K562 (cell line): ENCODE results near the gene MYMK. TPM values are rescaled to one million over a fixed set of nuclear protein-coding genes. Genes with fewer than 3 reads are reported as not detected.

ENCODE experiments used
- ATAC-seq: fragments of 200-7000 bp; cut with Tn5 transposase; 3 replicates; pipeline ENCODE4 v1.9.1; 2020; ENCODE audit warnings: moderate library complexity
- BruUV-seq: library from RNA; stranded (reverse); fragments of 400-500 nt; replicated peaks from 2 replicates; lab custom pipeline; 2021; lab: Mats Ljungman, UMichigan
- CTCF ChIA-PET: fragments of 300-600 bp; formaldehyde crosslinking; extraction: SDS; loops from one replicate; lab custom pipeline; 2021; ENCODE audit warnings: low intra/inter-chr PET ratio; lab: Yijun Ruan, JAX
- POLR2A ChIA-PET: fragments of 300-600, 350-650 bp; sonication (Branson Sonifier 250); formaldehyde crosslinking; extraction: SDS; loops from one replicate; lab custom pipeline; 2021; ENCODE audit warnings: antibody characterized with exemption, inconsistent platforms; lab: Yijun Ruan, JAX
- DNase-seq, 4 experiments: peaks; one replicate each; pipeline versions ENCODE4 v3.0.0 to v3.0.0-alpha.2; 2011 to 2018; ENCODE audit warnings: low spot score in 3 of 4, mixed read lengths in 3 of 4; ENCODE audit errors: extremely low read depth in 1 of 4
- FAIRE-seq: peaks from 2 replicates; lab custom pipeline; 2011; peaks lifted over from hg19 to GRCh38; lab: Jason Lieb, UNC
- H2AFZ ChIP-seq: 2 replicates; pipeline ENCODE4 v1.6.0; 2011; ENCODE audit warnings: low read depth, low read length, control low read depth, inconsistent platforms
- H3K27ac ChIP-seq: fragments of 200-600 bp; 3 replicates; pipeline ENCODE4 v1.8.0; 2011; ENCODE audit warnings: low read depth, mild to moderate bottlenecking, control low read depth, inconsistent platforms, low read length, moderate library complexity, mixed read lengths; ENCODE audit errors: extremely low read depth
- H3K27me3 ChIP-seq, 2 experiments: fragments of 300-600 bp in 1 of 2; 2 replicates in 1 of 2; 3 replicates in 1 of 2; pipeline versions ENCODE4 v1.6.0 to v1.8.0; 2011; ENCODE audit warnings: inconsistent platforms in 2 of 2, low read length in 2 of 2, mild to moderate bottlenecking in 1 of 2, mixed read lengths in 1 of 2, moderate library complexity in 1 of 2; ENCODE audit not compliant: control insufficient read depth in 2 of 2, insufficient read depth in 2 of 2
- H3K36me3 ChIP-seq: fragments of 300-600 bp; 3 replicates; pipeline ENCODE4 v1.8.0; 2011; ENCODE audit warnings: mild to moderate bottlenecking, low read length, inconsistent platforms; ENCODE audit not compliant: control insufficient read depth, insufficient read depth
- H3K4me1 ChIP-seq, 2 experiments: fragments of 200-600 bp in 1 of 2; replicated peaks in 1 of 2; 2 replicates in 1 of 2; 3 replicates in 1 of 2; pipeline versions ENCODE4 v1.5.1 to v1.8.0; 2011; ENCODE audit warnings: inconsistent platforms in 2 of 2, low read length in 2 of 2, mild to moderate bottlenecking in 1 of 2, mixed read lengths in 1 of 2, moderate library complexity in 1 of 2; ENCODE audit not compliant: control insufficient read depth in 2 of 2, insufficient read depth in 2 of 2
- H3K4me2 ChIP-seq: 2 replicates; pipeline ENCODE4 v1.6.1; 2011; ENCODE audit warnings: low read length, control low read depth, inconsistent platforms, mixed read lengths; ENCODE audit not compliant: insufficient read depth
- H3K4me3 ChIP-seq: fragments of 200-600 bp; sonication (generic), shearing (Covaris generic); 2 replicates; pipeline ENCODE4 v1.5.1; 2016; ENCODE audit warnings: control low read depth, inconsistent platforms
- H3K79me2 ChIP-seq: fragments of 200-600 bp; 3 replicates; pipeline ENCODE4 v1.8.0; 2011; ENCODE audit warnings: low read length, inconsistent platforms; ENCODE audit not compliant: control insufficient read depth, insufficient read depth
- H3K9ac ChIP-seq, 2 experiments: 2 replicates each; pipeline versions ENCODE4 v1.6.0 to v1.6.1; 2011; ENCODE audit warnings: low read depth in 2 of 2, low read length in 2 of 2, control low read depth in 1 of 2, inconsistent platforms in 1 of 2, mild to moderate bottlenecking in 1 of 2, mixed read lengths in 1 of 2; ENCODE audit not compliant: insufficient read depth in 1 of 2
- H3K9me1 ChIP-seq: one replicate; pipeline ENCODE4 v1.6.0; 2011; ENCODE audit warnings: inconsistent platforms, mild to moderate bottlenecking, low read length, moderate library complexity; ENCODE audit not compliant: control insufficient read depth, insufficient read depth
- H3K9me3 ChIP-seq: replicated peaks from 2 replicates; pipeline ENCODE4 v1.5.1; 2011; ENCODE audit warnings: low read depth, low read length, inconsistent platforms; ENCODE audit not compliant: control insufficient read depth, insufficient read depth
- H4K20me1 ChIP-seq: replicated peaks from 2 replicates; pipeline ENCODE4 v1.6.1; 2011; ENCODE audit warnings: low read length, inconsistent platforms, mixed read lengths; ENCODE audit not compliant: control insufficient read depth, insufficient read depth
- EGR1 ChIP-seq: fragments of 450-650 bp; conservative IDR thresholded peaks from 2 replicates; pipeline ENCODE4 v1.6.1; 2017; ENCODE audit warnings: mild to moderate bottlenecking
- GABPB1 ChIP-seq: sonication (generic); formaldehyde crosslinking; IDR thresholded peaks from 2 replicates; pipeline ENCODE4 v1.8.0; 2022; ENCODE audit warnings: mild to moderate bottlenecking, missing genetic modification reagents
- HMG20B ChIP-seq: fragments of 250-450 bp; sonication (Bioruptor Pico); IDR thresholded peaks from 2 replicates; pipeline ENCODE4 v1.5.0; 2021; ENCODE audit warnings: mild to moderate bottlenecking
- RBM22 ChIP-seq: fragments of 200-400 bp; formaldehyde crosslinking; IDR thresholded peaks from 2 replicates; pipeline ENCODE4 v1.6.1; 2018; ENCODE audit warnings: low read length, low read depth; ENCODE audit not compliant: poor library complexity, severe bottlenecking
- SIN3B ChIP-seq: fragments of 450-650 bp; IDR thresholded peaks from 2 replicates; pipeline ENCODE4 v1.6.1; 2017; ENCODE audit warnings: low read depth, mild to moderate bottlenecking, moderate library complexity
- ZNF316 ChIP-seq: fragments of 450-650 bp; IDR thresholded peaks from 2 replicates; pipeline ENCODE4 v1.6.1; 2016
- WGBS: fragments of 100-300 bp; shearing (Covaris generic); methylation state at CpG from one replicate; pipeline ENCODE4 v1.1.6; 2016; ENCODE audit warnings: low coverage, mixed read lengths; ENCODE audit not compliant: insufficient coverage; ENCODE audit errors: missing lambda C conversion rate; 5-methylcytosine and 5-hydroxymethylcytosine counted together
- in situ Hi-C: fragments of 300-500 bp; cut with MboI; formaldehyde crosslinking; loops from 4 replicates; pipeline ENCODE4 v1.15.0; 2018; ENCODE audit warnings: inconsistent platforms, mixed read lengths
- intact Hi-C: fragments of 100-400 bp; cut with micrococcal nuclease; formaldehyde crosslinking; loops from 2 replicates; pipeline ENCODE4 v1.14.2; 2022
- polyA plus RNA-seq, 8 experiments: library from polyadenylated mRNA; depleted of rRNA in 4 of 8; stranded (reverse) in 5 of 8; unstranded in 3 of 8; fragments of >200 nt; fragmentation: Nextera tagmentation in 2 of 8; fragmentation: Illumina TruSeq in 1 of 8; extraction: Ambion mirVana in 2 of 8; extraction: Trizol in 1 of 8; gene quantifications; 2 replicates each; pipeline versions ENCODE4 v1.2.1 to v1.2.3, GENCODE V29; 2011 to 2014; ENCODE audit warnings: inconsistent platforms in 1 of 8, missing spikeins in 1 of 8
- total RNA-seq, 7 experiments: library from RNA; depleted of rRNA in 6 of 7; stranded (reverse); fragments of >200 nt in 6 of 7; fragmentation: Illumina TruSeq in 2 of 7; extraction: Trizol in 2 of 7; gene quantifications; 2 replicates each; pipeline versions ENCODE4 v1.2.1 to v1.2.3, GENCODE V29; 2011 to 2021; ENCODE audit warnings: low replicate concordance in 1 of 7

MYMK gene
- total and polyA plus RNA-seq, 9 of the 15 experiments (the other 6 are each of a cell fraction or from before 2014, with no cell fraction given), result not detected

GRCh38 chr9:133515615-133516255 is 9.0 kb downstream of the MYMK start:
- Histone ChIP-seq H3K9ac (peak overlapping the region in 1 of 2 experiments; percentile 26; a peak in 1 of 4 replicates), H3K27ac (no peak overlapping the region), H4K20me1 (peaks cover 2% of the 10 kb centered on the region), H3K79me2 (no peaks in the 10 kb centered on the region), H3K9me3 (peaks cover 7% of the 10 kb centered on the region; the same call in 1 of the 2 replicates), H3K4me2 (no peak overlapping the region), H3K4me1 (peaks cover 0 to 20% of the 10 kb centered on the region in 2 experiments; a peak in 2 of 5 replicates), H3K36me3 (no peaks in the 10 kb centered on the region; the same call in 2 of the 3 replicates), H2AFZ (no peak overlapping the region), H3K4me3 (no peak overlapping the region), H3K27me3 (peaks cover 31 to 69% of the 10 kb centered on the region in 2 experiments), H3K9me1 (no peaks in the 10 kb centered on the region)
- intact Hi-C loops, result no loop called here
- in situ Hi-C loops, result no loop called here
- ChIA-PET POLR2A (interaction anchor here (0.7 kb wide), 1 partner anchor 16 kb away, joined by 5 read pairs; no protein-coding TSS in a partner anchor), CTCF (no interaction called here)
- WGBS, result under 1% methylated on average over 14 of the region's 17 CpGs
- ATAC-seq (no peak), FAIRE-seq (no peak), DNase-seq (no peak)
- no TSS peak for BruUV-seq
- TF ChIP-seq RBM22, result no peak
- TF ChIP-seq EGR1, result peak; percentile 39; the same call in 1 of the 2 replicates

- intact Hi-C loops (no loop called here), in situ Hi-C loops (no loop called here)
- H4K20me1 ChIP-seq, result peaks cover 2% of the 10 kb centered on the region
- no peak overlapping the region for H2AFZ ChIP-seq
- H3K27ac ChIP-seq, result no peak overlapping the region
- H3K9me3 ChIP-seq, result peaks cover 7% of the 10 kb centered on the region; the same call in 1 of the 2 replicates
- DNase-seq (no peak), FAIRE-seq (no peak), ATAC-seq (no peak)
- BruUV-seq, result no TSS peak
- no peaks in the 10 kb centered on the region for H3K79me2 ChIP-seq
- peaks cover 29 to 64% of the 10 kb centered on the region in 2 experiments for H3K27me3 ChIP-seq
- no peak overlapping the region for H3K4me2 ChIP-seq
- H3K4me1 ChIP-seq, result peaks cover 0 to 20% of the 10 kb centered on the region in 2 experiments; a peak in 2 of 5 replicates
- H3K9ac ChIP-seq, result no peak overlapping the region
- POLR2A ChIA-PET, result interaction anchor here (0.7 kb wide), 1 partner anchor 15 kb away, joined by 5 read pairs; no protein-coding TSS in a partner anchor
- CTCF ChIA-PET, result no interaction called here
- H3K4me3 ChIP-seq, result no peak overlapping the region
- TF ChIP-seq ZNF316 (no peak), SIN3B (no peak), GABPB1 (CRISPR knock-in tag) (no peak), HMG20B (CRISPR knock-in tag) (no peak)
- TF ChIP-seq, all 486 proteins: peak for 0
- H3K36me3 ChIP-seq, result no peaks in the 10 kb centered on the region; the same call in 2 of the 3 replicates
- no peaks in the 10 kb centered on the region for H3K9me1 ChIP-seq
- WGBS, result 0% methylated on average over 6 of the region's 10 CpGs
Measured at GRCh38 chr9:133515240-133515610, 9.5 kb downstream of the MYMK start.
